Brain microvascular endothelial cell (primary cell): Measurements from ENCODE around the gene BCAS1.

ENCODE experiments used
- DNase-seq: peaks from one replicate; pipeline ENCODE4 v3.0.0-alpha.2; 2020
- H3K27ac ChIP-seq: fragments of 250-450 bp; sonication (Bioruptor Pico); 2 replicates; pipeline ENCODE4 v1.5.1; 2020; ENCODE audit warnings: mild to moderate bottlenecking, moderate library complexity
- H3K27me3 ChIP-seq: fragments of 250-450 bp; sonication (Bioruptor Pico); replicated peaks from 2 replicates; pipeline ENCODE4 v1.5.1; 2020; ENCODE audit warnings: mild to moderate bottlenecking
- H3K36me3 ChIP-seq: fragments of 250-450 bp; sonication (Bioruptor Pico); replicated peaks from 2 replicates; pipeline ENCODE4 v1.5.1; 2020; ENCODE audit warnings: mild to moderate bottlenecking
- H3K4me3 ChIP-seq: 2 replicates; pipeline ENCODE4 v1.5.1; 2011; ENCODE audit warnings: low read depth, mild to moderate bottlenecking, control low read depth, low read length, moderate library complexity
- in situ Hi-C: cut with HindIII; loops from 2 replicates; pipeline ENCODE4 v1.10.0; 2017; ENCODE audit warnings: low sequenced_read_pairs, low pct_ligation_motif_present
- TF ChIP-seq, protein P1 (sequence below): IDR thresholded peaks from 2 replicates; pipeline ENCODE4 v1.5.1; 2011; ENCODE audit warnings: low read depth, mild to moderate bottlenecking, moderate library complexity, low read length, control low read depth, inconsistent platforms; ENCODE audit errors: missing control alignments

The BCAS1 gene

DNA sequence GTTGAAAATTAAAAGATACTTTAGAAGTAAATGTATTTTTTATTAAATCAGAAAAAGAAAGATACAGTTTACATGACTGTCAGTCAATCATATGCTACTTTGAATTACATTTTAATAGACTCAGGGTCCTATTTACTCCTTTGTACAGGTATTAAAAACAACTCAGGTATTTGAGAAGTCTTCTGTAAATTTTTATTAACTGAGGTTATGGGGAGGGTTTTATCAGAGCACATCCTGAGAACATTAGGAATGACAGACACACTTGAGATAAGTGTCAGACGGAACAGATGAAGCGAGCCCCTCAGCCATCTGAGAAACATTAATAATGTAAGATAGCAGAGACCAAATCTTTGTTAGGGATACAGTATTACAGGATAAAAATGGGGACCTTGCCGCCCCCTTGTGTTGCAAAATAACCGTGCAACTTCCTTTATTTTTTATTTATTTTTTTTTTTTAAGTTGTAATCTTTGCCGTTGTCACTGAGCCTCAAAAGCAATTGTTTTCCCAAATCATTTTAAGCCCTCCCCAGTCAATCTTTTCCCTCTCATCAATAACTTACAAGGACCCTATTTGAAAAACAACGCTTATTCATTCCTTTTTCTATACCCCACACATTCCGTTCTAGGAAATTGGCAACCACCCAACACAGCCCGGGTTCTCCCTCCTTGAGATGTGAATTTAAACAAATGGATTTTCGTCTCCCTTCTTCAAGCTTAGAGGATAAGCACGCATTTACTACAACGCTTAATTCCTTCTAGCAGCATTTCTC, 126.7 kb downstream of the BCAS1 start:
- TF ChIP-seq, protein P1, sequence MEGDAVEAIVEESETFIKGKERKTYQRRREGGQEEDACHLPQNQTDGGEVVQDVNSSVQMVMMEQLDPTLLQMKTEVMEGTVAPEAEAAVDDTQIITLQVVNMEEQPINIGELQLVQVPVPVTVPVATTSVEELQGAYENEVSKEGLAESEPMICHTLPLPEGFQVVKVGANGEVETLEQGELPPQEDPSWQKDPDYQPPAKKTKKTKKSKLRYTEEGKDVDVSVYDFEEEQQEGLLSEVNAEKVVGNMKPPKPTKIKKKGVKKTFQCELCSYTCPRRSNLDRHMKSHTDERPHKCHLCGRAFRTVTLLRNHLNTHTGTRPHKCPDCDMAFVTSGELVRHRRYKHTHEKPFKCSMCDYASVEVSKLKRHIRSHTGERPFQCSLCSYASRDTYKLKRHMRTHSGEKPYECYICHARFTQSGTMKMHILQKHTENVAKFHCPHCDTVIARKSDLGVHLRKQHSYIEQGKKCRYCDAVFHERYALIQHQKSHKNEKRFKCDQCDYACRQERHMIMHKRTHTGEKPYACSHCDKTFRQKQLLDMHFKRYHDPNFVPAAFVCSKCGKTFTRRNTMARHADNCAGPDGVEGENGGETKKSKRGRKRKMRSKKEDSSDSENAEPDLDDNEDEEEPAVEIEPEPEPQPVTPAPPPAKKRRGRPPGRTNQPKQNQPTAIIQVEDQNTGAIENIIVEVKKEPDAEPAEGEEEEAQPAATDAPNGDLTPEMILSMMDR, result peak; percentile 69
- no peak overlapping the region for H3K27ac ChIP-seq
- H3K27me3 ChIP-seq, result no peaks in the 10 kb centered on the region
- DNase-seq, result no peak
- peak overlapping the region; percentile 45 for H3K4me3 ChIP-seq
- in situ Hi-C loops, result no loop called here
- H3K36me3 ChIP-seq, result no peaks in the 10 kb centered on the region

- TF ChIP-seq, protein P1, result no peak
- in situ Hi-C loops, result no loop called here
Measured at GRCh38 chr20:53942973-53943372, 127.4 kb downstream of the BCAS1 start.

GRCh38 chr20:53942472-53942816, 128.0 kb downstream of the BCAS1 start:
- no peaks in the 10 kb centered on the region for H3K36me3 ChIP-seq

More at GRCh38 chr20:53942973-53943372, 127.4 kb downstream of the BCAS1 start:
- Histone ChIP-seq H3K27ac (no peak overlapping the region), H3K27me3 (no peaks in the 10 kb centered on the region), H3K36me3 (no peaks in the 10 kb centered on the region), H3K4me3 (no peak overlapping the region)
- DNase-seq, result no peak

DNA sequence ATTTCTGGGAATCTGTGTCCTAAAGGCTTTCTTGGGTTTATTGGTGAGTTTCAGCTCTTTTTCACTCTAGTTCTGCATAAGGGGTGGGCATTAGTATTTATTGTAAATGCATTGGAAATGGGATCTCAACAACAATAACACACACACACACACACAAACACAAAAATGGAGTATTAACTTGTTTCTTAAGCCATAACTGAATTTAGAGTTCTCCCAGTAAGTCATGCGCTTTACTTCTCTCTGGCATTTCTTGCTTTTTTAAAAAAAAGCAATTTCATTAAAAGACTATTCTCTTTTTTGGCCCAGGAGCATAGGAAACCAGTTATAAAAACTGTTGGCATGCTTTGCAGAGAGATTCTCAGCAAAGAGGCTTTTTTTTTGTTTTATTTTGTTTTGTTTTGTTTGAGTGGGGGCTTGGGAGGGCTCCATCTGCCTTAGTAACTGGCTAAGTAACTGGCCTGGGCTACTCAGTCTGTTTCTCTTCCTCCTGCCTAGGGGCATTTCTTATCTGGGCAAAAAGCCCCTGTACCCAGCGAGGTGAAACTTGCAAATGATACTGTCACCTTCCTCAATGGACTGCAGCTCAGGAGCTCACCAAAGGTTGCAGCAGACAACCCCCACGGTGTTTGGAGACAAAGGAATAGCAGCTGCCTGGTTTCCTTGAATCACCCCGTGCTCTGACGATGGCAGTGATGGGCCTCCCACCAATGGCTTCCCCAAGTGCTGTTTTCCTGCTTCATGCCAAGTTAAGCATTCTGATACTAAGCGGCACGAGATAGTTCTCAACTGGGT, 128.5 kb downstream of the BCAS1 start:
- H3K27me3 ChIP-seq, result no peaks in the 10 kb centered on the region
- TF ChIP-seq, protein P1, result no peak
- DNase-seq, result no peak
- no peak overlapping the region for H3K4me3 ChIP-seq
- in situ Hi-C loops, result no loop called here
- H3K36me3 ChIP-seq, result no peaks in the 10 kb centered on the region
- peak overlapping the region; percentile 17 for H3K27ac ChIP-seq

More at GRCh38 chr20:53942472-53942816, 128.0 kb downstream of the BCAS1 start:
- no peak for DNase-seq
- TF ChIP-seq, protein P1, result no peak
- Histone ChIP-seq H3K4me3 (no peak overlapping the region), H3K27me3 (no peaks in the 10 kb centered on the region), H3K27ac (no peak overlapping the region)
- in situ Hi-C loops, result no loop called here

GRCh38 chr20:53940907-53941545, 129.4 kb downstream of the BCAS1 start:
- H3K27ac ChIP-seq, result peak overlapping the region; percentile 72
- TF ChIP-seq, protein P1, result no peak
- DNase-seq, result peak; percentile 90
- in situ Hi-C loops, result no loop called here
- no peaks in the 10 kb centered on the region for H3K27me3 ChIP-seq
- no peaks in the 10 kb centered on the region for H3K36me3 ChIP-seq
- no peak overlapping the region for H3K4me3 ChIP-seq
